IMR-90 (cell line): Measurements from ENCODE around the gene ZNF714. TPM values are rescaled to one million over a fixed set of nuclear protein-coding genes. Genes with fewer than 3 reads are reported as not detected.

Experiments
- ATAC-seq: fragments of 200-7000 bp; cut with Tn5 transposase; 2 replicates; pipeline ENCODE4 v1.9.1; 2020; ENCODE audit warnings: low read depth, mild to moderate bottlenecking, moderate library complexity
- BruUV-seq: library from RNA; stranded (reverse); fragments of 400-500 nt; replicated peaks from 2 replicates; lab custom pipeline; 2021; lab: Mats Ljungman, UMichigan
- CTCF ChIA-PET: fragments of 300-600 bp; formaldehyde crosslinking; extraction: SDS; loops from one replicate; lab custom pipeline; 2021; ENCODE audit warnings: antibody characterized with exemption; lab: Yijun Ruan, JAX
- POLR2A ChIA-PET: fragments of 300-600 bp; sonication (Branson Sonifier 250); formaldehyde crosslinking; loops from one replicate; lab custom pipeline; 2022; ENCODE audit warnings: antibody characterized with exemption; ENCODE audit not compliant: unreplicated experiment; lab: Charles Lee
- DNase-seq: peaks from one replicate; pipeline ENCODE4 v3.0.0; 2013
- H2AFZ ChIP-seq: replicated peaks from 2 replicates; pipeline ENCODE3; 2013; ENCODE audit warnings: low read length, mild to moderate bottlenecking; ENCODE audit not compliant: poor library complexity
- H2AK5ac ChIP-seq: 2 replicates; pipeline ENCODE4 v1.6.1; 2013; ENCODE audit warnings: low read depth, low read length, inconsistent platforms
- H2AK9ac ChIP-seq: replicated peaks from 2 replicates; pipeline ENCODE3; 2013; ENCODE audit warnings: mild to moderate bottlenecking, low read depth, low read length, moderate library complexity; ENCODE audit not compliant: poor library complexity
- H2BK120ac ChIP-seq: 2 replicates; pipeline ENCODE4 v1.6.1; 2013; ENCODE audit warnings: low read depth, low read length, inconsistent platforms
- H2BK15ac ChIP-seq: 3 replicates; pipeline ENCODE4 v1.6.1; 2013; ENCODE audit warnings: low read depth, low read length, inconsistent platforms
- H2BK20ac ChIP-seq: 2 replicates; pipeline ENCODE4 v1.6.1; 2013; ENCODE audit warnings: low read depth, mild to moderate bottlenecking, inconsistent platforms, low read length, moderate library complexity
- H2BK5ac ChIP-seq: 2 replicates; pipeline ENCODE4 v1.6.1; 2013; ENCODE audit warnings: mild to moderate bottlenecking, low read depth, low read length, inconsistent platforms; ENCODE audit not compliant: poor library complexity, severe bottlenecking
- H3K14ac ChIP-seq: replicated peaks from 2 replicates; pipeline ENCODE4 v1.6.1; 2013; ENCODE audit warnings: low read depth, low read length, inconsistent platforms
- H3K18ac ChIP-seq: 2 replicates; pipeline ENCODE4 v1.6.1; 2013; ENCODE audit warnings: low read depth, low read length, control low read depth
- H3K23ac ChIP-seq: 2 replicates; pipeline ENCODE4 v1.6.1; 2013; ENCODE audit warnings: low read depth, low read length, inconsistent platforms
- H3K27ac ChIP-seq: 2 replicates; pipeline ENCODE4 v1.5.1; 2013; ENCODE audit warnings: mild to moderate bottlenecking, control low read depth, low read length; ENCODE audit not compliant: insufficient read depth
- H3K27me3 ChIP-seq: 2 replicates; pipeline ENCODE4 v1.6.1; 2013; ENCODE audit warnings: low read length; ENCODE audit not compliant: control insufficient read depth, insufficient read depth
- H3K36me3 ChIP-seq: 2 replicates; pipeline ENCODE4 v1.6.1; 2013; ENCODE audit warnings: low read length, mixed read lengths; ENCODE audit not compliant: control insufficient read depth, insufficient read depth
- H3K4ac ChIP-seq: 2 replicates; pipeline ENCODE4 v1.6.1; 2013; ENCODE audit warnings: low read depth, low read length, inconsistent platforms
- H3K4me1 ChIP-seq: 2 replicates; pipeline ENCODE4 v1.6.1; 2013; ENCODE audit warnings: low read length, mixed read lengths; ENCODE audit not compliant: control insufficient read depth, insufficient read depth
- H3K4me2 ChIP-seq: 2 replicates; pipeline ENCODE4 v1.6.1; 2013; ENCODE audit warnings: low read depth, mild to moderate bottlenecking, control low read depth, low read length, moderate library complexity
- H3K4me3 ChIP-seq: 2 replicates; pipeline ENCODE4 v1.5.1; 2013; ENCODE audit warnings: low read depth, mild to moderate bottlenecking, control low read depth, low read length, moderate library complexity; ENCODE audit not compliant: insufficient read depth
- H3K56ac ChIP-seq: 2 replicates; pipeline ENCODE4 v1.6.1; 2013; ENCODE audit warnings: low read length, inconsistent platforms; ENCODE audit not compliant: insufficient read depth; ENCODE audit errors: extremely low read depth
- H3K79me1 ChIP-seq, 2 experiments: 2 replicates each; pipeline ENCODE4 v1.6.1; 2013; ENCODE audit warnings: low read length in 2 of 2, inconsistent platforms in 1 of 2, low read depth in 1 of 2
- H3K9ac ChIP-seq: 2 replicates; pipeline ENCODE4 v1.6.1; 2013; ENCODE audit warnings: low read depth, low read length, control low read depth
- H3K9me1 ChIP-seq: 2 replicates; pipeline ENCODE4 v1.6.1; 2013; ENCODE audit warnings: low read length, inconsistent platforms; ENCODE audit not compliant: insufficient read depth
- H3K9me3 ChIP-seq: 2 replicates; pipeline ENCODE4 v1.6.1; 2013; ENCODE audit warnings: low read length; ENCODE audit not compliant: control insufficient read depth, insufficient read depth
- H4K20me1 ChIP-seq: 2 replicates; pipeline ENCODE4 v1.6.1; 2013; ENCODE audit warnings: low read length, inconsistent platforms; ENCODE audit not compliant: insufficient read depth
- H4K5ac ChIP-seq: 2 replicates; pipeline ENCODE4 v1.6.1; 2013; ENCODE audit warnings: mild to moderate bottlenecking, low read depth, low read length, control low read depth
- H4K8ac ChIP-seq, 2 experiments: 2 replicates each; pipeline ENCODE4 v1.6.1; 2013; ENCODE audit warnings: low read depth in 2 of 2, low read length in 2 of 2, control low read depth in 1 of 2, inconsistent platforms in 1 of 2
- H4K91ac ChIP-seq: 2 replicates; pipeline ENCODE4 v1.6.1; 2013; ENCODE audit warnings: low read depth, low read length, inconsistent platforms; ENCODE audit not compliant: insufficient read depth
- MAZ ChIP-seq: IDR thresholded peaks from 2 replicates; pipeline ENCODE4 v1.6.1; 2012; ENCODE audit warnings: low read depth, mild to moderate bottlenecking, low read length, improper control_type of control experiment, moderate library complexity, borderline replicate concordance
- NFE2L2 ChIP-seq: fragments of 150-350 bp; IDR thresholded peaks from 2 replicates; pipeline ENCODE4 v1.6.1; 2016; ENCODE audit warnings: low read depth, mild to moderate bottlenecking, low read length
- RCOR1 ChIP-seq: IDR thresholded peaks from 2 replicates; pipeline ENCODE4 v1.6.1; 2012; ENCODE audit warnings: mild to moderate bottlenecking, low read length, improper control_type of control experiment; ENCODE audit not compliant: insufficient replicate concordance
- SMC3 ChIP-seq: fragments of 150-350 bp; IDR thresholded peaks from 2 replicates; pipeline ENCODE4 v1.6.1; 2016; ENCODE audit warnings: low read depth, mild to moderate bottlenecking, antibody characterized with exemption, low read length, moderate library complexity
- WGBS, 2 experiments: methylation state at CpG; one replicate each; pipeline versions ENCODE4 v1.1.5 to v1.1.7; 2013; ENCODE audit warnings: missing lambda C conversion rate in 2 of 2; ENCODE audit not compliant: insufficient read length in 1 of 2; ENCODE audit errors: extremely low coverage in 2 of 2; 5-methylcytosine and 5-hydroxymethylcytosine counted together
- dilution Hi-C: fragments of 300-500 bp; cut with HindIII; formaldehyde crosslinking; loops from one replicate; pipeline ENCODE4 v1.14.3; 2018; ENCODE audit warnings: low sequenced_read_pairs; ENCODE audit not compliant: unreplicated experiment
- in situ Hi-C: fragments of 300-500 bp; cut with MboI; formaldehyde crosslinking; loops from 3 replicates; pipeline ENCODE4 v1.14.3; 2019; ENCODE audit warnings: low sequenced_read_pairs, inconsistent platforms, mixed read lengths
- intact Hi-C: fragments of 100-400 bp; cut with micrococcal nuclease; formaldehyde crosslinking; loops from 2 replicates; pipeline ENCODE4 v1.10.0; 2022
- polyA plus RNA-seq, 3 experiments: library from polyadenylated mRNA; depleted of rRNA; stranded (reverse); fragments of >200 nt; gene quantifications; 2 replicates each; pipeline ENCODE4 v1.2.3, GENCODE V29; 2012; ENCODE audit warnings: low replicate concordance in 1 of 3
- total RNA-seq: library from RNA; depleted of rRNA; stranded (reverse); fragments of >200 nt; gene quantifications from 2 replicates; pipeline ENCODE4 v1.2.3, GENCODE V29; 2012

Gene ZNF714
- total and polyA plus RNA-seq, 2 of the 4 experiments (the other 2 are of a cell fraction): 7.2 to 14.3 TPM

DNA sequence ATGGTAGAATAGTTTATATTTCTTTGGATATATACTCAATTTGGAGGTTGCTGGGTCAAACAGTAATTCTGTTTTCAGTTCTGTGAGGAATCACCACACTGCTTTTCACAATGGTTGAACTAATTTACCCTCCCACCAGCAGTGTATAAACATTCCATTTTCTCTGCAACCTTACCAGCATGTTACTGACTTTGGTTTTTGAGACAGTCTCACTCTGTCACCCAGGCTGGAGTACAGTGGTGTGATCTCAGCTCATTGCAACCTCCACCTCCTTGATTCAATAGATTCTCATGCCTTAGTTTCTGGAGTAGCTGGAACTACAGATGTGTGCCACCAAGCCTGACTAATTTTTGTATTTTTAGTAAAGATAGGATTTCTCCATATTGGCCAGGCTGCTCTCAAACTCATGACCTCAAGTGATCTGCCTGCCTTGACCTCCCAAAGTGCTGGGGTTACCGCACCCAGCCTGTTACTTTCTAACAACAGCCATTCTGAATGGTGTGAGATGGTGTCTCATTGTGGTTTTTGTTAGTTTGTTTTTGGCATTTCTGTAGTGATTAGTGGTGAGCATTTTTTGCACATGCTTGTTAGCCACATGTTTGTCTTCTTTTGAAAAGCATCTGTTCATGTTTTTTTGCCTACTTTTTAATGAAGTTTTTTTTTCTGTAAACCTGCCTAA, 12.5 kb downstream of the ZNF714 start:
- Histone ChIP-seq H2AK5ac (no peak overlapping the region), H3K9ac (no peak overlapping the region), H3K9me1 (no peaks in the 10 kb centered on the region), H3K4me1 (peaks cover 2% of the 10 kb centered on the region; the same call in 1 of the 2 replicates), H3K27me3 (no peaks in the 10 kb centered on the region), H3K23ac (no peak overlapping the region), H2AFZ (no peak overlapping the region), H3K4me3 (no peak overlapping the region), H4K20me1 (no peaks in the 10 kb centered on the region), H3K79me1 (peaks cover 24 to 26% of the 10 kb centered on the region in 2 experiments), H2BK15ac (no peak overlapping the region), H3K27ac (no peak overlapping the region), H2BK120ac (no peak overlapping the region), H2AK9ac (no peak overlapping the region), H2BK5ac (no peak overlapping the region), H3K36me3 (0 out of 2 replicates have a peak, but pooled peaks cover 1% of the 10 kb centered on the region), H4K8ac (no peak overlapping the region), H3K9me3 (no peaks in the 10 kb centered on the region), H3K18ac (no peak overlapping the region), H3K56ac (no peak overlapping the region), H2BK20ac (no peak overlapping the region), H3K4me2 (no peak overlapping the region), H4K5ac (no peak overlapping the region), H3K14ac (no peak overlapping the region), H3K4ac (no peak overlapping the region), H4K91ac (no peak overlapping the region)
- CTCF ChIA-PET: interaction anchor here (0.7 kb wide), 1 partner anchor 401 kb away, joined by 3 read pairs; no protein-coding TSS in a partner anchor
- WGBS, 2 experiments: no CpG with 5 or more reads among the region's 1 CpG
- dilution Hi-C loops: no loop called here
- in situ Hi-C loops: no loop called here
- ATAC-seq (peak; percentile 52; the same call in 1 of the 2 replicates), DNase-seq (no peak)
- TF ChIP-seq MAZ: no peak
- TF ChIP-seq RCOR1: no peak
- TF ChIP-seq SMC3: no peak
- TF ChIP-seq NFE2L2: no peak
- no TSS peak for BruUV-seq
- intact Hi-C loops: no loop called here
- POLR2A ChIA-PET: no interaction called here
